Naive thymus-derived CD8-positive, alpha-beta T cell (primary cell): ENCODE results near the gene PABPN1. TPM values are rescaled to one million over a fixed set of nuclear protein-coding genes. Genes with fewer than 3 reads are reported as not detected.
"Not testable (repeated sequence)": the region's sequence is repeated elsewhere in the genome, so short reads cannot be mapped to it uniquely, and the experiment has no call there.

ENCODE experiments used
- ATAC-seq, 2 donors: fragments of 150-1000 bp; cut with Tn5 transposase in 1 of 2; sonication (Bioruptor Pico), chemical (Tn5 transposase) in 1 of 2; 1 replicate in 1 of 2; 2 replicates in 1 of 2; pipeline ENCODE4 v1.10.0; 2021; ENCODE audit warnings: mild to moderate bottlenecking in 2 of 2, moderate library complexity in 2 of 2
- POLR2A ChIA-PET: fragments of 350-600 bp; sonication (Branson Sonifier 250); formaldehyde crosslinking; loops from one replicate; lab custom pipeline; 2021; ENCODE audit warnings: antibody characterized with exemption; lab: Charles Lee
- DNase-seq, 10 donors: peaks; one replicate each; pipeline versions ENCODE4 v3.0.0 to v3.0.0-alpha.2; 2020 to 2022
- H3K27ac Mint-ChIP-seq, 10 donors: one replicate each; pipeline ENCODE4 v1.8.0; 2020 to 2022; ENCODE audit warnings: mild to moderate bottlenecking in 10 of 10, mixed read lengths in 10 of 10, moderate library complexity in 4 of 10, inconsistent platforms in 1 of 10
- H3K27me3 Mint-ChIP-seq, 5 donors: one replicate each; pipeline ENCODE4 v1.8.0; 2021 to 2022; ENCODE audit warnings: mixed read lengths in 5 of 5
- H3K36me3 Mint-ChIP-seq, 3 donors: one replicate each; pipeline ENCODE4 v1.8.0; 2020 to 2022; ENCODE audit warnings: mixed read lengths in 3 of 3, mild to moderate bottlenecking in 2 of 3, inconsistent platforms in 1 of 3
- H3K4me1 Mint-ChIP-seq, 4 donors: one replicate each; pipeline ENCODE4 v1.8.0; 2021 to 2022; ENCODE audit warnings: mixed read lengths in 4 of 4
- H3K4me3 Mint-ChIP-seq, 10 donors: one replicate each; pipeline ENCODE4 v1.8.0; 2020 to 2022; ENCODE audit warnings: mild to moderate bottlenecking in 10 of 10, mixed read lengths in 10 of 10, moderate library complexity in 6 of 10, inconsistent platforms in 1 of 10
- H3K9me3 Mint-ChIP-seq, 9 donors: one replicate each; pipeline ENCODE4 v1.8.0; 2020 to 2022; ENCODE audit warnings: mixed read lengths in 9 of 9, mild to moderate bottlenecking in 3 of 9, inconsistent platforms in 1 of 9, moderate library complexity in 1 of 9
- polyA plus RNA-seq, 3 donors: library from polyadenylated mRNA; unstranded; fragments of 300-500 nt; fragmentation: Illumina TruSeq; gene quantifications; one replicate each; pipeline ENCODE4 v1.2.3, GENCODE V29; 2021
- total RNA-seq, 8 experiments: library from RNA in 2 of 8; stranded (reverse) in 2 of 8; gene quantifications; one replicate each; pipeline ENCODE4 v1.2.3 and lab custom pipeline; 2021 to 2026

PABPN1 gene
- total RNA-seq (100 to 1,000 TPM; 214 to 218 TPM), polyA plus RNA-seq (10 to 100 TPM; 84.3 to 96.9 (median 88.5) TPM), total RNA-seq (lab: John Stamatoyannopoulos, UW) (30.0 to 46.8 (median 37.4) reads per million in 6 experiments)

GRCh38 chr14:23320584-23321571 is at the start of gene PABPN1:
Gene PABPN1, plus strand, starts transcription at chr14:23321457. Its CDS starts 13 bp downstream, at chr14:23321470.
- Mint-ChIP-seq H3K36me3 (peaks cover 0 to 38% (median 4%) of the 10 kb centered on the region in 3 donors), H3K27me3 (no peaks in the 10 kb centered on the region), H3K4me3 (peak within 1 kb of the TSS; percentile 87 to 96 (median 92)), H3K4me1 (peaks cover 18 to 32% (median 30%) of the 10 kb centered on the region in 4 donors), H3K27ac (peak within 1 kb of the TSS; percentile 97 to 99 (median 99)), H3K9me3 (peaks cover 0 to 5% (median 0%) of the 10 kb centered on the region in 9 donors)
- POLR2A ChIA-PET = interaction anchor here (0.6 to 9.7 kb wide), 34 partner anchors 8 to 1884 kb away, joined by 3 to 376 read pairs (median 5); partner anchors contain the start of genes ACIN1, BCL2L2, C14orf119 and DCAF11
- ATAC-seq (peak; percentile 89), DNase-seq (peak; percentile 91 to 99 (median 98))

- Mint-ChIP-seq H3K4me3 (no peak overlapping the region), H3K4me1 (peaks cover 0 to 8% (median 2%) of the 10 kb centered on the region in 4 donors), H3K9me3 (no peaks in the 10 kb centered on the region), H3K27me3 (no peaks in the 10 kb centered on the region), H3K36me3 (peaks cover 0 to 11% (median 8%) of the 10 kb centered on the region in 3 donors), H3K27ac (peak overlapping the region in 1 of 10 donors; percentile 55)
- DNase-seq (no peak), ATAC-seq (no peak)
- POLR2A ChIA-PET = no interaction called here
These were observed 45.8 kb upstream of the PABPN1 start for GRCh38 chr14:23275412-23275811.

- H3K27ac Mint-ChIP-seq = no peak overlapping the region
- H3K27me3 Mint-ChIP-seq = no peaks in the 10 kb centered on the region
- no peaks in the 10 kb centered on the region for H3K9me3 Mint-ChIP-seq
- DNase-seq = no peak
- no peak overlapping the region for H3K4me3 Mint-ChIP-seq
- H3K36me3 Mint-ChIP-seq = peaks cover 0 to 11% (median 8%) of the 10 kb centered on the region in 3 donors
- POLR2A ChIA-PET = interaction anchor here (1.1 kb wide), 1 partner anchor 25 kb away, joined by 3 read pairs; the partner anchor contains the start of gene PPP1R3E
- no peak for ATAC-seq
- peaks cover 0 to 16% (median 1%) of the 10 kb centered on the region in 4 donors for H3K4me1 Mint-ChIP-seq
These were observed 44.1 kb upstream of the PABPN1 start for GRCh38 chr14:23277189-23277588.

- DNase-seq, H3K4me3 Mint-ChIP-seq, ATAC-seq, POLR2A ChIA-PET, H3K9me3 Mint-ChIP-seq, H3K27me3 Mint-ChIP-seq: not testable (repeated sequence)
- H3K36me3 Mint-ChIP-seq = peaks cover 0 to 11% (median 8%) of the 10 kb centered on the region in 3 donors
- peaks cover 3 to 19% (median 4%) of the 10 kb centered on the region in 4 donors for H3K4me1 Mint-ChIP-seq
- peak overlapping the region in 1 of 10 donors; percentile 24 for H3K27ac Mint-ChIP-seq
These were observed 43.3 kb upstream of the PABPN1 start for GRCh38 chr14:23277928-23278327.

- Mint-ChIP-seq H3K4me3 (no peak overlapping the region), H3K9me3 (no peaks in the 10 kb centered on the region), H3K27me3 (no peaks in the 10 kb centered on the region), H3K4me1 (peaks cover 6 to 33% (median 28%) of the 10 kb centered on the region in 4 donors), H3K36me3 (peaks cover 0 to 2% (median 0%) of the 10 kb centered on the region in 3 donors), H3K27ac (no peak overlapping the region)
- POLR2A ChIA-PET = no interaction called here
- no peak for DNase-seq
- no peak for ATAC-seq
These were observed 40.0 kb upstream of the PABPN1 start for GRCh38 chr14:23281247-23281646.

- peak overlapping the region; percentile 90 to 100 (median 98) for H3K4me3 Mint-ChIP-seq
- POLR2A ChIA-PET = interaction anchor here (0.6 to 3.8 kb wide), 5 partner anchors 12 to 585 kb away, joined by 3 to 57 read pairs (median 14); partner anchors contain the start of genes CEBPE, PABPN1 and PPP1R3E
- ATAC-seq = no peak
- no peaks in the 10 kb centered on the region for H3K36me3 Mint-ChIP-seq
- no peaks in the 10 kb centered on the region for H3K27me3 Mint-ChIP-seq
- peak overlapping the region; percentile 82 to 97 (median 94) for H3K27ac Mint-ChIP-seq
- DNase-seq = peak in 4 of 10 donors; percentile 7 to 32 (median 20)
- no peaks in the 10 kb centered on the region for H3K9me3 Mint-ChIP-seq
- peaks cover 6 to 37% (median 33%) of the 10 kb centered on the region in 4 donors for H3K4me1 Mint-ChIP-seq
These were observed 36.4 kb upstream of the PABPN1 start for GRCh38 chr14:23284654-23285529.

GRCh38 chr14:23285530-23286019 is 35.7 kb upstream of the PABPN1 start:
- Mint-ChIP-seq H3K4me1 (peaks cover 6 to 36% (median 33%) of the 10 kb centered on the region in 4 donors), H3K27me3 (no peaks in the 10 kb centered on the region), H3K36me3 (no peaks in the 10 kb centered on the region), H3K9me3 (no peaks in the 10 kb centered on the region), H3K27ac (peak overlapping the region; percentile 82 to 97 (median 94)), H3K4me3 (peak overlapping the region; percentile 90 to 100 (median 98))
- peak; percentile 30 to 34 for ATAC-seq
- DNase-seq = no peak
- POLR2A ChIA-PET = interaction anchor here (0.6 to 3.8 kb wide), 7 partner anchors 9 to 279 kb away, joined by 3 to 57 read pairs (median 8); partner anchors contain the start of genes CEBPE, PABPN1 and PPP1R3E

GRCh38 chr14:23286020-23286901 is 35.0 kb upstream of the PABPN1 start, which contains the start of gene HOMEZ:
Gene HOMEZ, minus strand, starts transcription at chr14:23286132. Its CDS starts 180 bp downstream, at chr14:23285952.
- peak within 1 kb of the TSS; percentile 82 to 97 (median 96) for H3K27ac Mint-ChIP-seq
- H3K4me3 Mint-ChIP-seq = peak within 1 kb of the TSS; percentile 90 to 100 (median 98)
- ATAC-seq (peak; percentile 97 to 98), DNase-seq (peak; percentile 91 to 98 (median 96))
- no peaks in the 10 kb centered on the region for H3K9me3 Mint-ChIP-seq
- no peaks in the 10 kb centered on the region for H3K36me3 Mint-ChIP-seq
- H3K27me3 Mint-ChIP-seq = no peaks in the 10 kb centered on the region
- POLR2A ChIA-PET = interaction anchor here (0.6 to 3.8 kb wide), 10 partner anchors 8 to 985 kb away, joined by 3 to 57 read pairs (median 6); partner anchors contain the start of genes CEBPE, PABPN1, PPP1R3E and RABGGTA
- peaks cover 6 to 33% (median 32%) of the 10 kb centered on the region in 4 donors for H3K4me1 Mint-ChIP-seq

- DNase-seq (no peak), ATAC-seq (no peak)
- Mint-ChIP-seq H3K27me3 (no peaks in the 10 kb centered on the region), H3K4me3 (peak overlapping the region; percentile 90 to 100 (median 98)), H3K9me3 (no peaks in the 10 kb centered on the region), H3K27ac (peak overlapping the region in 9 of 10 donors; percentile 82 to 97 (median 96)), H3K36me3 (no peaks in the 10 kb centered on the region), H3K4me1 (peaks cover 6 to 33% (median 31%) of the 10 kb centered on the region in 4 donors)
- POLR2A ChIA-PET = interaction anchor here (0.8 to 3.8 kb wide), 9 partner anchors 7 to 827 kb away, joined by 3 to 57 read pairs (median 6); partner anchors contain the start of genes CEBPE, PABPN1 and PPP1R3E
These were observed 34.3 kb upstream of the PABPN1 start for GRCh38 chr14:23286902-23287479.
